Smooth muscle cell (in vitro differentiated cells): ENCODE data around the gene CCDC180. TPM values are rescaled to one million over a fixed set of nuclear protein-coding genes. Genes with fewer than 3 reads are reported as not detected.

Source experiments
- DNase-seq: peaks from one replicate; lab custom pipeline; 2025; ENCODE audit not compliant: unreplicated experiment; lab: John Stamatoyannopoulos, UW
- H2AFZ ChIP-seq: fragments of 200-600 bp; sonication (generic); 2 replicates; pipeline ENCODE4 v1.6.0; 2016; ENCODE audit warnings: antibody characterized with exemption, low read depth, mild to moderate bottlenecking
- H3F3A ChIP-seq: fragments of 200-600 bp; sonication (generic); 2 replicates; pipeline ENCODE4 v1.6.0; 2017; ENCODE audit warnings: antibody characterized with exemption, low read depth
- H3K27ac ChIP-seq: fragments of 200-600 bp; sonication (generic); 2 replicates; pipeline ENCODE4 v1.5.1; 2016; ENCODE audit warnings: low read depth, mild to moderate bottlenecking
- H3K27me3 ChIP-seq: fragments of 200-600 bp; sonication (generic); 2 replicates; pipeline ENCODE4 v1.6.1; 2016; ENCODE audit warnings: low read depth, mild to moderate bottlenecking
- H3K36me3 ChIP-seq: fragments of 200-600 bp; sonication (generic); 2 replicates; pipeline ENCODE4 v1.5.1; 2016; ENCODE audit warnings: low read depth
- H3K4me1 ChIP-seq: fragments of 200-600 bp; sonication (generic); 2 replicates; pipeline ENCODE4 v1.5.1; 2016; ENCODE audit warnings: low read depth
- H3K4me2 ChIP-seq: fragments of 200-600 bp; sonication (generic); 2 replicates; pipeline ENCODE4 v1.6.0; 2016; ENCODE audit warnings: mild to moderate bottlenecking
- H3K4me3 ChIP-seq: fragments of 200-600 bp; sonication (generic); 2 replicates; pipeline ENCODE4 v1.5.1; 2016; ENCODE audit warnings: mild to moderate bottlenecking
- H3K79me2 ChIP-seq: fragments of 200-600 bp; sonication (generic); 2 replicates; pipeline ENCODE4 v1.6.0; 2016; ENCODE audit warnings: low read depth, mild to moderate bottlenecking
- H3K9ac ChIP-seq: fragments of 200-600 bp; sonication (generic); 2 replicates; pipeline ENCODE4 v1.6.0; 2016; ENCODE audit warnings: low read depth
- H3K9me3 ChIP-seq: fragments of 200-600 bp; sonication (generic); replicated peaks from 2 replicates; pipeline ENCODE4 v1.5.1; 2016; ENCODE audit warnings: low read depth
- H4K20me1 ChIP-seq: fragments of 200-600 bp; sonication (generic); 2 replicates; pipeline ENCODE4 v1.6.0; 2016; ENCODE audit warnings: low read depth
- WGBS: methylation state at CpG from one replicate; pipeline ENCODE4 v1.1.7; 2016; ENCODE audit warnings: low lambda C conversion rate; 5-methylcytosine and 5-hydroxymethylcytosine counted together
- polyA plus RNA-seq: library from polyadenylated mRNA; unstranded; fragments of >200 nt; fragmentation: Nextera tagmentation; extraction: Ambion mirVana; gene quantifications from 2 replicates; pipeline ENCODE4 v1.2.1, GENCODE V29; 2016
- total RNA-seq: library from RNA; depleted of rRNA; stranded (reverse); fragments of >200 nt; gene quantifications from 2 replicates; pipeline ENCODE4 v1.2.3, GENCODE V29; 2014
- TF ChIP-seq, protein P1 (sequence below): fragments of 200-600 bp; sonication (generic); IDR thresholded peaks from 2 replicates; pipeline ENCODE4 v1.5.1; 2017; ENCODE audit warnings: borderline replicate concordance, mild to moderate bottlenecking, antibody characterized with exemption; ENCODE audit not compliant: insufficient read depth, poor library complexity, severe bottlenecking

The CCDC180 gene
- total and polyA plus RNA-seq, 2 experiments from 2014 or later = 0.58 to 0.59 TPM

DNA sequence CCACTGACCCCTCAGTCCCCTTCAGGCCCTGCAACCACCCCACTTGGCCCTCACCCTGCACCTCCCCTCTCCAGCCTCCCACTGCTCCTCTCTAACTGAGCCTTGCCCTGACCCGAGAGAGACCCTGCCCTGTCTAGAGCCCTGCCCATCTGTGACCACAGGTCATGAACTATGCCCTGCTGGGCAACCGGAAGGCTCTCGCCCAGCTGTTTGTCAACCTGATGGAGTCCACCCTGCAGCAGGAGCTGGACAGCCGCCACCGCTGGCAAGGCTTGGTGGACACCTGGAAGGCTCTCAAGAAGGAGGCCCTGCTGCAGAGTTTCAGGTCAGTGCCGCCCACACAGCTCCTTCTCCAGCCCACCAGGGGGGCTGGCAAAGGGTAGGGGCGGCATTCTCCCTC, 9.4 kb downstream of the CCDC180 start:
- TF ChIP-seq, protein P1, sequence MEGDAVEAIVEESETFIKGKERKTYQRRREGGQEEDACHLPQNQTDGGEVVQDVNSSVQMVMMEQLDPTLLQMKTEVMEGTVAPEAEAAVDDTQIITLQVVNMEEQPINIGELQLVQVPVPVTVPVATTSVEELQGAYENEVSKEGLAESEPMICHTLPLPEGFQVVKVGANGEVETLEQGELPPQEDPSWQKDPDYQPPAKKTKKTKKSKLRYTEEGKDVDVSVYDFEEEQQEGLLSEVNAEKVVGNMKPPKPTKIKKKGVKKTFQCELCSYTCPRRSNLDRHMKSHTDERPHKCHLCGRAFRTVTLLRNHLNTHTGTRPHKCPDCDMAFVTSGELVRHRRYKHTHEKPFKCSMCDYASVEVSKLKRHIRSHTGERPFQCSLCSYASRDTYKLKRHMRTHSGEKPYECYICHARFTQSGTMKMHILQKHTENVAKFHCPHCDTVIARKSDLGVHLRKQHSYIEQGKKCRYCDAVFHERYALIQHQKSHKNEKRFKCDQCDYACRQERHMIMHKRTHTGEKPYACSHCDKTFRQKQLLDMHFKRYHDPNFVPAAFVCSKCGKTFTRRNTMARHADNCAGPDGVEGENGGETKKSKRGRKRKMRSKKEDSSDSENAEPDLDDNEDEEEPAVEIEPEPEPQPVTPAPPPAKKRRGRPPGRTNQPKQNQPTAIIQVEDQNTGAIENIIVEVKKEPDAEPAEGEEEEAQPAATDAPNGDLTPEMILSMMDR = no peak
- DNase-seq = no peak
- no peaks in the 10 kb centered on the region for H3K79me2 ChIP-seq
- H3K4me2 ChIP-seq = no peak overlapping the region
- no peaks in the 10 kb centered on the region for H3F3A ChIP-seq
- no peak overlapping the region for H3K27ac ChIP-seq
- WGBS = 93% methylated on average over 7 of the region's 7 CpGs
- no peak overlapping the region for H3K4me3 ChIP-seq
- H3K9ac ChIP-seq = no peak overlapping the region
- no peak overlapping the region for H2AFZ ChIP-seq
- no peaks in the 10 kb centered on the region for H3K27me3 ChIP-seq
- H3K36me3 ChIP-seq = no peaks in the 10 kb centered on the region
- no peaks in the 10 kb centered on the region for H3K9me3 ChIP-seq
- no peaks in the 10 kb centered on the region for H3K4me1 ChIP-seq
- no peaks in the 10 kb centered on the region for H4K20me1 ChIP-seq

DNA sequence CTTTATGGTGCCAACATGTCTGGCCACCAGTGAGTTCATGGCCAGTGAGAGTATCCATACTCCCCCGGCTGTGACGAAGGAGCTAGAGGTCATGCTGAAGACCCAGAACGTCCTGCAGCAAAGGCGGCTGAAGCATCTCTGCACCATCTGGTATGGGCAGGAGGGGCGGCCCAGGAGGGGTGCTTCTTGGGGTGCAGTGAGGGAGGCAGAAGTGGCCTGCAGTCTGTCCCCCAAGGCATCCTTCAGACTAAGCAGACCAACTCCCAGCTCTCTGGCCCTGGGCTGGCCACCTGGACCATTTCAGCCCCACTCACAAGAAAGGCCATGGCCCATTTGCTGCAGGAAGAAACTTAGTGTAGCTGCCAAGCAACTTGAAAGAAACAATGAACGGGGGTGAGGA, 11.0 kb downstream of the CCDC180 start:
- Histone ChIP-seq H3K27ac (no peak overlapping the region), H3K9me3 (no peaks in the 10 kb centered on the region), H2AFZ (no peak overlapping the region), H4K20me1 (no peaks in the 10 kb centered on the region), H3K79me2 (no peaks in the 10 kb centered on the region), H3K4me1 (no peaks in the 10 kb centered on the region), H3K36me3 (no peaks in the 10 kb centered on the region), H3K4me3 (no peak overlapping the region), H3K27me3 (no peaks in the 10 kb centered on the region), H3K4me2 (no peak overlapping the region), H3K9ac (no peak overlapping the region), H3F3A (no peaks in the 10 kb centered on the region)
- TF ChIP-seq, protein P1 = no peak
- 100% methylated on average over 6 of the region's 6 CpGs for WGBS
- no peak for DNase-seq

DNA sequence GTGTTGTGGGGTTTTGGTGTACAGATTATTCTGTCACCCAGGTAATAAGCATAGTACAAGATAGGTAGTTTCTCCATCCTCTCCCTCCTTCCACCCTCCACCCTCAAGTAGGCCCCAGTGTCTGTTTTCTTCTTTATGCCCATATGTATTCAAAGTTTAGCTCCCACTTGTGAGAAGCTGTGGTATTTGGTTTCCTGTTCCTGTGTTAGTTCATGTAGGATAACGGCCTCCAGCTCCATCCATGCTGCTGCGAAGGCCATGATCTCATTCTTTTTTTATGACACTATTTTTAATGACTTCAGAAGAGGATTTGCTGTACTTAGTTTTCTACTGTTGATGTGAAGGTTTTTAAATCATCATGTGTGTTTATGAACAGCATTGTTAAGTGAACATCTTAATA, 11.9 kb downstream of the CCDC180 start:
- Histone ChIP-seq H3K4me2 (no peak overlapping the region), H3K4me1 (no peaks in the 10 kb centered on the region), H4K20me1 (no peaks in the 10 kb centered on the region), H3K9ac (no peak overlapping the region), H3K27me3 (no peaks in the 10 kb centered on the region), H2AFZ (no peak overlapping the region), H3K27ac (no peak overlapping the region), H3F3A (no peaks in the 10 kb centered on the region), H3K36me3 (no peaks in the 10 kb centered on the region), H3K4me3 (no peak overlapping the region), H3K9me3 (no peaks in the 10 kb centered on the region), H3K79me2 (no peaks in the 10 kb centered on the region)
- TF ChIP-seq, protein P1 = no peak
- WGBS = 51% methylated on average over 2 of the region's 2 CpGs
- DNase-seq = no peak

DNA sequence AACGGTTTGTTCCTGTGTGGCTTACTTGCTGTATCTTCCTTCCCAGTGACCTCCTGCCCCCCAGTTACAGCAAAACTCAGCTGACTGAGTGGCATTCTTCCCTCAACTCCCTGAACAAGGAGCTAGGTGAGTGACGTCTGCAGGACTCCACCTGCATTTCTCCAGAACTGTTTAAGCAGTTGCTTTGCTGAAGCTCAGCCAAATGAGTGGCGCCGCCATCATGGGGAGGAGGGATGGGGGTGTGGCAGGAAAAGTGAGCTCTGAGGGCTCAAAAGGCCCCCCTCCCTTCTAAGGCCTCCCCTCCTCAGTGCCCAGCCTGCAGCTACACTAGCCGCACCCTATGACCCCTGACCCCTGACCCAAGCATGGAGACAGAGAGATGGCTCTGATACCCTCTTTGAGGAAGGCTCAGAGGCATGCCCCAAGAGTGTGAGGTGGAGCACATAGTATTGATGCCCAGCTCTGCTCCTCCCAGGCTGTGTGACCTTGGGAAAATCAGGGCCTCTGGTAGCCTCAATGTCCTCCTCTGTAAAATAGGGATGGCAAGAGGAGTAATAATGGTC, 12.7 kb downstream of the CCDC180 start:
- H3K9ac ChIP-seq = no peak overlapping the region
- no peaks in the 10 kb centered on the region for H3F3A ChIP-seq
- no peak overlapping the region for H3K27ac ChIP-seq
- H3K4me2 ChIP-seq = no peak overlapping the region
- no peaks in the 10 kb centered on the region for H3K9me3 ChIP-seq
- no peaks in the 10 kb centered on the region for H3K36me3 ChIP-seq
- no peaks in the 10 kb centered on the region for H3K4me1 ChIP-seq
- no peak overlapping the region for H2AFZ ChIP-seq
- no peaks in the 10 kb centered on the region for H3K79me2 ChIP-seq
- TF ChIP-seq, protein P1 = no peak
- no peak for DNase-seq
- H3K4me3 ChIP-seq = no peak overlapping the region
- no peaks in the 10 kb centered on the region for H3K27me3 ChIP-seq
- WGBS = 97% methylated on average over 5 of the region's 5 CpGs
- no peaks in the 10 kb centered on the region for H4K20me1 ChIP-seq
